H1 (cell line): Measurements from ENCODE around the gene CEP290. TPM values are rescaled to one million over a fixed set of nuclear protein-coding genes. Genes with fewer than 3 reads are reported as not detected.
"Not testable (repeated sequence)": the region's sequence is repeated elsewhere in the genome, so short reads cannot be mapped to it uniquely, and the experiment has no call there.

ENCODE experiments used
- CTCF ChIA-PET: fragments of 300-600 bp; sonication (Branson Sonifier 250); formaldehyde crosslinking; loops from one replicate; lab custom pipeline; 2021; ENCODE audit not compliant: partially characterized antibody; lab: Charles Lee
- POLR2A ChIA-PET: fragments of 300-600 bp; sonication (Branson Sonifier 250); formaldehyde crosslinking; loops from one replicate; lab custom pipeline; 2021; ENCODE audit warnings: inconsistent platforms; ENCODE audit not compliant: partially characterized antibody; lab: Charles Lee
- DNase-seq, 2 experiments: peaks; one replicate each; pipeline versions ENCODE4 v3.0.0 to v3.0.0-alpha.2; 2010 to 2022; ENCODE audit warnings: low spot score in 2 of 2, low read depth in 1 of 2, mixed read lengths in 1 of 2
- FAIRE-seq: peaks from 2 replicates; lab custom pipeline; 2011; peaks lifted over from hg19 to GRCh38; lab: Jason Lieb, UNC
- H2AFZ ChIP-seq: 2 replicates; pipeline ENCODE4 v1.8.1; 2012; ENCODE audit warnings: low read length, inconsistent platforms
- H2AK5ac ChIP-seq: 2 replicates; pipeline ENCODE4 v1.6.1; 2013; ENCODE audit warnings: low read depth, low read length
- H2BK120ac ChIP-seq: replicated peaks from 2 replicates; pipeline ENCODE3; 2013; ENCODE audit warnings: low read depth, low read length, inconsistent platforms
- H2BK12ac ChIP-seq: 2 replicates; pipeline ENCODE4 v1.6.1; 2013; ENCODE audit warnings: low read depth, low read length
- H2BK15ac ChIP-seq: 2 replicates; pipeline ENCODE4 v1.6.1; 2013; ENCODE audit warnings: low read length
- H2BK20ac ChIP-seq: 2 replicates; pipeline ENCODE4 v1.6.1; 2013; ENCODE audit warnings: low read length
- H2BK5ac ChIP-seq: 2 replicates; pipeline ENCODE4 v1.6.1; 2013; ENCODE audit warnings: low read depth, low read length
- H3K14ac ChIP-seq: 2 replicates; pipeline ENCODE4 v1.6.1; 2013; ENCODE audit warnings: inconsistent platforms; ENCODE audit not compliant: insufficient read length
- H3K18ac ChIP-seq: 2 replicates; pipeline ENCODE4 v1.6.1; 2013; ENCODE audit warnings: low read length; ENCODE audit errors: extremely low read depth
- H3K23ac ChIP-seq: 2 replicates; pipeline ENCODE4 v1.6.1; 2013; ENCODE audit warnings: inconsistent platforms; ENCODE audit not compliant: insufficient read length
- H3K23me2 ChIP-seq: 2 replicates; pipeline ENCODE4 v1.6.1; 2013; ENCODE audit warnings: low read depth, low read length
- H3K27ac ChIP-seq: 2 replicates; pipeline ENCODE4 v1.6.1; 2011; ENCODE audit warnings: low read depth, low read length, inconsistent platforms
- H3K27me3 ChIP-seq, 4 experiments: replicated peaks in 1 of 4; 1 replicate in 1 of 4; 2 replicates in 3 of 4; pipeline versions ENCODE4 v1.6.1 to v1.8.1; 2011 to 2013; ENCODE audit warnings: low read length in 3 of 4, mild to moderate bottlenecking in 3 of 4, inconsistent platforms in 2 of 4, mixed read lengths in 2 of 4, moderate library complexity in 1 of 4; ENCODE audit not compliant: control insufficient read depth in 3 of 4, insufficient read depth in 3 of 4; ENCODE audit errors: extremely low read depth in 1 of 4
- H3K36me3 ChIP-seq, 4 experiments: 2 replicates each; pipeline versions ENCODE4 v1.6.1 to v1.8.1; 2011 to 2013; ENCODE audit warnings: mild to moderate bottlenecking in 4 of 4, low read length in 3 of 4, moderate library complexity in 2 of 4, control low read depth in 1 of 4, inconsistent platforms in 1 of 4; ENCODE audit not compliant: insufficient read depth in 4 of 4, control insufficient read depth in 2 of 4
- H3K4ac ChIP-seq: replicated peaks from 2 replicates; pipeline ENCODE3; 2013; ENCODE audit warnings: low read length, low read depth, mixed read lengths, inconsistent platforms; ENCODE audit not compliant: insufficient read length
- H3K4me1 ChIP-seq, 4 experiments: replicated peaks in 1 of 4; 1 replicate in 1 of 4; 2 replicates in 3 of 4; pipeline versions ENCODE4 v1.6.1 to v1.8.1; 2011 to 2013; ENCODE audit warnings: low read length in 3 of 4, inconsistent platforms in 2 of 4, mixed read lengths in 1 of 4; ENCODE audit not compliant: insufficient read depth in 4 of 4, control insufficient read depth in 3 of 4
- H3K4me2 ChIP-seq, 2 experiments: 2 replicates each; pipeline versions ENCODE4 v1.6.1 to v1.8.1; 2011 to 2013; ENCODE audit warnings: low read depth in 2 of 2, low read length in 2 of 2, control low read depth in 1 of 2, inconsistent platforms in 1 of 2, mild to moderate bottlenecking in 1 of 2; ENCODE audit not compliant: insufficient read depth in 1 of 2
- H3K4me3 ChIP-seq, 4 experiments: fragments of 200-600, 300-600 bp in 1 of 4; sonication (generic), shearing (Covaris generic), sonication (Bioruptor Twin) in 1 of 4; 2 replicates each; pipeline versions ENCODE4 v1.5.1 to v1.8.1; 2011 to 2016; ENCODE audit warnings: low read length in 4 of 4, low read depth in 3 of 4, control low read depth in 2 of 4, inconsistent platforms in 2 of 4, mild to moderate bottlenecking in 2 of 4, mixed read lengths in 1 of 4, moderate library complexity in 1 of 4; ENCODE audit not compliant: insufficient read depth in 2 of 4; ENCODE audit errors: extremely low read depth in 1 of 4
- H3K56ac ChIP-seq: replicated peaks from 2 replicates; pipeline ENCODE3; 2013; ENCODE audit warnings: low read depth, mild to moderate bottlenecking, mixed read lengths, low read length, inconsistent platforms; ENCODE audit not compliant: insufficient read length
- H3K79me1 ChIP-seq: 2 replicates; pipeline ENCODE4 v1.6.1; 2013; ENCODE audit warnings: low read depth, low read length, control low read depth
- H3K79me2 ChIP-seq, 2 experiments: 2 replicates each; pipeline versions ENCODE4 v1.6.1 to v1.8.1; 2012 to 2013; ENCODE audit warnings: low read length in 2 of 2, mild to moderate bottlenecking in 2 of 2, inconsistent platforms in 1 of 2; ENCODE audit not compliant: insufficient read depth in 2 of 2, control insufficient read depth in 1 of 2
- H3K9ac ChIP-seq, 4 experiments: replicated peaks in 1 of 4; 1 replicate in 1 of 4; 2 replicates in 3 of 4; pipeline versions ENCODE4 v1.6.1 to v1.8.1; 2011 to 2013; ENCODE audit warnings: low read depth in 3 of 4, low read length in 3 of 4, control low read depth in 2 of 4, mild to moderate bottlenecking in 2 of 4, moderate library complexity in 2 of 4, inconsistent platforms in 1 of 4; ENCODE audit errors: extremely low read depth in 1 of 4
- H3K9me3 ChIP-seq, 2 experiments: 2 replicates each; pipeline versions ENCODE4 v1.6.1 to v1.8.1; 2012 to 2013; ENCODE audit warnings: mild to moderate bottlenecking in 2 of 2, moderate library complexity in 2 of 2, control low read depth in 1 of 2, inconsistent platforms in 1 of 2, low read depth in 1 of 2, low read length in 1 of 2, mixed read lengths in 1 of 2; ENCODE audit not compliant: insufficient read depth in 2 of 2
- H4K20me1 ChIP-seq, 2 experiments: replicated peaks in 1 of 2; 2 replicates each; pipeline versions ENCODE3 to v1.8.1; 2011 to 2013; ENCODE audit warnings: inconsistent platforms in 2 of 2, low read length in 2 of 2, mild to moderate bottlenecking in 1 of 2; ENCODE audit not compliant: insufficient read depth in 2 of 2, control insufficient read depth in 1 of 2
- H4K5ac ChIP-seq: 2 replicates; pipeline ENCODE4 v1.6.1; 2013; ENCODE audit warnings: low read length, low read depth, mixed read lengths, inconsistent platforms; ENCODE audit not compliant: insufficient read length
- H4K8ac ChIP-seq: 2 replicates; pipeline ENCODE4 v1.8.0; 2013; ENCODE audit warnings: mild to moderate bottlenecking, moderate library complexity, low read length, inconsistent platforms; ENCODE audit not compliant: insufficient read depth; ENCODE audit errors: extremely low read depth
- H4K91ac ChIP-seq: replicated peaks from 2 replicates; pipeline ENCODE3; 2013; ENCODE audit warnings: low read length, mixed read lengths, inconsistent platforms; ENCODE audit not compliant: insufficient read length
- WGBS, 2 experiments: shearing (Covaris generic) in 1 of 2; methylation state at CpG; one replicate each; pipeline versions ENCODE4 v1.1.6 to v1.1.7; 2013 to 2015; ENCODE audit warnings: low lambda C conversion rate in 2 of 2, mixed read lengths in 2 of 2, inconsistent platforms in 1 of 2, low coverage in 1 of 2, missing lambda C conversion rate in 1 of 2; ENCODE audit not compliant: insufficient replicate concordance in 2 of 2, insufficient coverage in 1 of 2, insufficient read length in 1 of 2; ENCODE audit errors: extremely low coverage in 1 of 2, missing lambda C conversion rate in 1 of 2; 5-methylcytosine and 5-hydroxymethylcytosine counted together
- polyA plus RNA-seq, 7 experiments: library from polyadenylated mRNA; depleted of rRNA in 3 of 7; stranded (reverse) in 5 of 7; unstranded in 2 of 7; fragments of >200 nt in 5 of 7; fragments of 200-250 nt in 2 of 7; gene quantifications; 1 replicate in 5 of 7; 2 replicates in 1 of 7; 4 replicates in 1 of 7; pipeline versions ENCODE4 v1.2.1 to v1.2.3, GENCODE V29; 2011 to 2013; ENCODE audit warnings: missing spikeins in 2 of 7, mixed read lengths in 2 of 7
- total RNA-seq: library from RNA; stranded (reverse); fragmentation: NEBNext Ultra II Directional; extraction: Animal tissue kit (Norgen Biotek cat#: 25700); gene quantifications from 2 replicates; pipeline ENCODE4 v1.2.1, GENCODE V29; 2021

CEP290 gene
- total and polyA plus RNA-seq, 2 of the 8 experiments (the other 6 are each of a cell fraction or from before 2014, with no cell fraction given), result 2.1 to 5.9 TPM

DNA sequence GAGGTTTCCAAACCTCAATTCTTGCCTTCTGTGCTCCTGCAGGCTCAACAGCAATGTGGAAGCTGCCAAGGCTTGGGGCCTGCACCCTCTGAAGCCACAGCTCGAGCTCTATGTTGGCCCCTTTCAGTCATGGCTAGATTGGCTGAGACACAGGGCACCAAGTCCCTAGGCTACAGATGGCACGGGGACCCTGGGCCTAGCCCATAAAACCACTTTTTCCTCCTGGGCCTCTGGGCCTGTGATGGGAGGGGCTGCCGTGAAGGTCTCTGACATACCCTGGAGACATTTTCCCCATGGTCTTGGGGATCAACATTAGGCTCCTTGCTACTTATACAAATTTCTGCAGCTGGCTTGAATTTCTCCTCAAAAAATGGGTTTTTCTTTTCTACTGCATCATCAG is 110.7 kb downstream of the CEP290 start:
- WGBS, 2 experiments, result 88% methylated on average over 3 of the region's 3 CpGs; no CpG with 5 or more reads in 1 of the 2 experiments
- H3K4me2 ChIP-seq, H3K18ac ChIP-seq, H2BK5ac ChIP-seq, H2BK120ac ChIP-seq, H4K8ac ChIP-seq, POLR2A ChIA-PET, H3K23ac ChIP-seq, H4K5ac ChIP-seq, H4K20me1 ChIP-seq, H3K27ac ChIP-seq, H2AFZ ChIP-seq, H2BK20ac ChIP-seq, H3K36me3 ChIP-seq, H3K9ac ChIP-seq, H2BK15ac ChIP-seq, H3K4ac ChIP-seq, H4K91ac ChIP-seq, H2BK12ac ChIP-seq, CTCF ChIA-PET, DNase-seq, H3K79me1 ChIP-seq, H3K14ac ChIP-seq, H2AK5ac ChIP-seq, H3K4me1 ChIP-seq, H3K9me3 ChIP-seq, H3K4me3 ChIP-seq, H3K79me2 ChIP-seq, FAIRE-seq, H3K27me3 ChIP-seq, H3K23me2 ChIP-seq, H3K56ac ChIP-seq: not testable (repeated sequence)
